ENCODE data around the gene TNK1. TPM values are rescaled to one million over a fixed set of nuclear protein-coding genes. Genes with fewer than 3 reads are reported as not detected.
A peak's percentile ranks its signal among the peaks of the same experiment; 100 is the strongest.

The TNK1 gene
- total RNA-seq, 1 donor from 2014 or later, result 5.8 TPM

DNA sequence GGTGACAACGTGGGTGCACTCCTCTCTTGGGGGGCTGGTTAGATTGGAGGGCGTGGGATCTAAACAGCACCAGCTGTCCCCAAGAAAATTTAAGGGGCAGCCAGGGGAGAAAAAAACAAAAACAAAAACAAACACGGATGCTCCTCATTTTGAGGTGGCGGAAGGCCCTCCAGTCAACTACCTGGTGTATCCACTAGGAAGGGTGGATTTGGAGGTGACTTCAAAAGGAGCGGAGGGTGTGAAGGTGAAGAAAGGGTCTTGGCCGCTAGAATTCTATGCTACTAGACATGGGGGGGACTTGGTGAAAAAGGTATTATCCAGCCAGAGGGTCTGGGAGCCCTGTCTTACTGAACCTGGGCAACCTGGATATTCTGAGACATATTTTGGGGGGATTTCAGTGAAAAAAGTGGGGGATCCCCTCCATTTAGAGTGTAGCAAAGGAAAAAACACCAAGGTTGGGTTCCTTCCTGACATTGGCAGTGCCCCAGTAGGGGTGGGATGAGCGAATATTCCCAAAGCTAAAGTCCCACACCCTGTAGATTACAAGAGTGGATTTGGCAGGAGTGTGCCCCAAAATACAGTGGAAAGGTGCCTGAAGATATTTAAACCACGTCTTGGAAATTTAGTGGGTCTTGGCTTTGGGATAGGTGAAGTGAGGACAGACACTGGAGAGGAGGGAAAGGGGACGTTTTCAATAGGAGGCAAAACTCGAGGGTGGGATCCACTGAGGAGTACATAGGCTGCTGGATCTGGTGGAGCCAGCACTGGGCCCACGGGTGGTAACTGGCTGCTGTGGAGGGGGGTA is 58.0 kb downstream of the TNK1 start:
- no peak overlapping the region for H3K27ac ChIP-seq
- intact Hi-C loops (cut with DNase I), result no loop called here
- ATAC-seq (no peak), DNase-seq (no peak)
- H3K9me3 ChIP-seq, result no peaks in the 10 kb centered on the region
- peak overlapping the region; percentile 71 for H3K4me3 ChIP-seq
- no peaks in the 10 kb centered on the region for H3K36me3 ChIP-seq
- H3K4me1 ChIP-seq, result peaks cover 46% of the 10 kb centered on the region
- peaks cover 22% of the 10 kb centered on the region for H3K27me3 ChIP-seq
- TF ChIP-seq, protein P1, sequence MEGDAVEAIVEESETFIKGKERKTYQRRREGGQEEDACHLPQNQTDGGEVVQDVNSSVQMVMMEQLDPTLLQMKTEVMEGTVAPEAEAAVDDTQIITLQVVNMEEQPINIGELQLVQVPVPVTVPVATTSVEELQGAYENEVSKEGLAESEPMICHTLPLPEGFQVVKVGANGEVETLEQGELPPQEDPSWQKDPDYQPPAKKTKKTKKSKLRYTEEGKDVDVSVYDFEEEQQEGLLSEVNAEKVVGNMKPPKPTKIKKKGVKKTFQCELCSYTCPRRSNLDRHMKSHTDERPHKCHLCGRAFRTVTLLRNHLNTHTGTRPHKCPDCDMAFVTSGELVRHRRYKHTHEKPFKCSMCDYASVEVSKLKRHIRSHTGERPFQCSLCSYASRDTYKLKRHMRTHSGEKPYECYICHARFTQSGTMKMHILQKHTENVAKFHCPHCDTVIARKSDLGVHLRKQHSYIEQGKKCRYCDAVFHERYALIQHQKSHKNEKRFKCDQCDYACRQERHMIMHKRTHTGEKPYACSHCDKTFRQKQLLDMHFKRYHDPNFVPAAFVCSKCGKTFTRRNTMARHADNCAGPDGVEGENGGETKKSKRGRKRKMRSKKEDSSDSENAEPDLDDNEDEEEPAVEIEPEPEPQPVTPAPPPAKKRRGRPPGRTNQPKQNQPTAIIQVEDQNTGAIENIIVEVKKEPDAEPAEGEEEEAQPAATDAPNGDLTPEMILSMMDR (IDR thresholded peaks at IDR 0.05), result no peak

Other genes starting within 250 kb of the TNK1 start
- gene ASGR1, start 201.7 kb upstream of the TNK1 start, total RNA-seq, result 4.3 TPM
- 30.7 TPM for gene DLG4, start 161.3 kb upstream of the TNK1 start, total RNA-seq
- gene ACADVL, start 161.2 kb upstream of the TNK1 start, total RNA-seq, result 544 TPM
- 41.0 TPM for gene DVL2, start 146.6 kb upstream of the TNK1 start, total RNA-seq
- gene PHF23, start 141.6 kb upstream of the TNK1 start, total RNA-seq, result 36.9 TPM
- 547 TPM for gene GABARAP, start 138.6 kb upstream of the TNK1 start, total RNA-seq
- 141 TPM for gene CTDNEP1, start 129.4 kb upstream of the TNK1 start, total RNA-seq
- 35.0 TPM for gene ELP5, start 128.9 kb upstream of the TNK1 start, total RNA-seq
- 117 TPM for gene CLDN7, start 118.6 kb upstream of the TNK1 start, total RNA-seq
- gene SLC2A4, start 99.4 kb upstream of the TNK1 start, total RNA-seq, result 1.6 TPM
- gene YBX2, start 86.5 kb upstream of the TNK1 start, total RNA-seq, result not detected
- gene EIF5A, start 73.5 kb upstream of the TNK1 start, total RNA-seq, result 241 TPM
- gene GPS2, start 65.7 kb upstream of the TNK1 start, total RNA-seq, result 62.9 TPM
- gene NEURL4, start 51.8 kb upstream of the TNK1 start, total RNA-seq, result 37.6 TPM
- 23.2 TPM for gene ACAP1, start 44.6 kb upstream of the TNK1 start, total RNA-seq
- 8.9 TPM for gene KCTD11, start 28.9 kb upstream of the TNK1 start, total RNA-seq
- not detected for gene TMEM95, start 25.9 kb upstream of the TNK1 start, total RNA-seq
- 30.3 TPM for gene PLSCR3, start 13.4 kb downstream of the TNK1 start, total RNA-seq
- gene TMEM256, start 23.0 kb downstream of the TNK1 start, total RNA-seq, result 45.2 TPM
- gene NLGN2, start 26.8 kb downstream of the TNK1 start, total RNA-seq, result 11.7 TPM
- not detected for gene SPEM1, start 39.2 kb downstream of the TNK1 start, total RNA-seq
- gene SPEM2, start 44.5 kb downstream of the TNK1 start, total RNA-seq, result not detected
- not detected for gene SPEM3, start 47.8 kb downstream of the TNK1 start, total RNA-seq
- gene TMEM102, start 54.3 kb downstream of the TNK1 start, total RNA-seq, result 7.4 TPM
- 1.1 TPM for gene FGF11, start 58.4 kb downstream of the TNK1 start, total RNA-seq
- 10.1 TPM for gene CHRNB1, start 64.0 kb downstream of the TNK1 start, total RNA-seq
- 84.7 TPM for gene ZBTB4, start 98.5 kb downstream of the TNK1 start, total RNA-seq
- gene SLC35G6, start 100.4 kb downstream of the TNK1 start, total RNA-seq, result not detected
- gene POLR2A, start 103.3 kb downstream of the TNK1 start, total RNA-seq, result 105 TPM
- 75.7 TPM for gene TNFSF12, start 168.0 kb downstream of the TNK1 start, total RNA-seq
- gene TNFSF13, start 177.7 kb downstream of the TNK1 start, total RNA-seq, result 101 TPM
- 57.6 TPM for gene SENP3, start 180.8 kb downstream of the TNK1 start, total RNA-seq
- gene CD68, start 198.5 kb downstream of the TNK1 start, total RNA-seq, result 398 TPM
- 58.2 TPM for gene MPDU1, start 202.8 kb downstream of the TNK1 start, total RNA-seq
- 0.67 TPM for gene SOX15, start 209.0 kb downstream of the TNK1 start, total RNA-seq
- 39.3 TPM for gene FXR2, start 233.8 kb downstream of the TNK1 start, total RNA-seq
- gene SAT2, start 246.7 kb downstream of the TNK1 start, total RNA-seq, result 81.7 TPM
- 0.87 TPM for gene SHBG, start 249.0 kb downstream of the TNK1 start, total RNA-seq